Transverse colon (tissue), 4 donors: ENCODE measurements around the gene TUBA1B. TPM values are rescaled to one million over a fixed set of nuclear protein-coding genes. Genes with fewer than 3 reads are reported as not detected.

Experiments
- DNase-seq: peaks from one replicate; pipeline ENCODE4 v3.0.0-alpha.2; 2019
- H3K27ac ChIP-seq, 4 donors: fragments of 200-600 bp; sonication (generic); 2 replicates each; pipeline ENCODE4 v1.5.1; 2016 to 2018; ENCODE audit warnings: inconsistent platforms in 4 of 4
- H3K27me3 ChIP-seq: fragments of 200-600 bp; sonication (generic); 2 replicates; pipeline ENCODE4 v1.5.1; 2017; ENCODE audit warnings: inconsistent platforms
- H3K36me3 ChIP-seq, 4 donors: fragments of 200-600 bp; sonication (generic); 2 replicates each; pipeline ENCODE4 v1.5.1; 2017 to 2019; ENCODE audit warnings: inconsistent platforms in 4 of 4
- H3K4me1 ChIP-seq, 4 donors: fragments of 200-600 bp; sonication (generic); 2 replicates each; pipeline ENCODE4 v1.5.1; 2017 to 2020; ENCODE audit warnings: inconsistent platforms in 4 of 4
- H3K4me3 ChIP-seq, 4 donors: fragments of 200-600 bp; sonication (generic); 1 replicate in 1 of 4; 2 replicates in 3 of 4; pipeline versions ENCODE4 v1.5.1 to v1.6.1; 2017 to 2019; ENCODE audit warnings: inconsistent platforms in 4 of 4
- H3K9me3 ChIP-seq, 2 donors: fragments of 200-600 bp; sonication (generic); 2 replicates each; pipeline ENCODE4 v1.5.1; 2017 to 2019; ENCODE audit warnings: inconsistent platforms in 2 of 2
- CTCF ChIP-seq, 5 experiments: fragments of 200-600 bp in 3 of 5; fragments of 450-650 bp in 2 of 5; sonication (generic) in 3 of 5; IDR thresholded peaks; 1 replicate in 2 of 5; 2 replicates in 3 of 5; pipeline ENCODE4 v1.5.1; 2016 to 2017; ENCODE audit warnings: antibody characterized with exemption in 5 of 5, inconsistent platforms in 3 of 5, mild to moderate bottlenecking in 2 of 5, moderate library complexity in 1 of 5
- EP300 ChIP-seq: sonication (generic); formaldehyde crosslinking; IDR thresholded peaks from one replicate; pipeline ENCODE4 v1.6.1; 2017; ENCODE audit warnings: antibody characterized with exemption, low read depth
- POLR2A ChIP-seq: fragments of 450-650 bp; IDR thresholded peaks from one replicate; pipeline ENCODE4 v1.6.1; 2016; ENCODE audit warnings: antibody characterized with exemption, mild to moderate bottlenecking, moderate library complexity
- POLR2AphosphoS5 ChIP-seq, 3 donors: sonication (generic); formaldehyde crosslinking; IDR thresholded peaks; one replicate each; pipeline ENCODE4 v1.6.1; 2016; ENCODE audit warnings: antibody characterized with exemption in 3 of 3
- WGBS, 2 donors: methylation state at CpG; one replicate each; pipeline ENCODE4 v1.1.5; 2018; ENCODE audit warnings: low coverage in 1 of 2; 5-methylcytosine and 5-hydroxymethylcytosine counted together
- in situ Hi-C, 4 donors: fragments of 200-750 bp; cut with MboI; loops; one replicate each; pipeline versions ENCODE4 v1.15.0 to v1.15.1; 2017; ENCODE audit warnings: low sequenced_read_pairs in 3 of 4, low pct_ligation_motif_present in 1 of 4, low pct_unique_long_range_greater_than_20kb in 1 of 4
- intact Hi-C: fragments of 100-400 bp; cut with DNase I; formaldehyde crosslinking; loops from one replicate; pipeline ENCODE4 v1.15.1; 2023; ENCODE audit warnings: low total_unique reads
- total RNA-seq, 4 donors: library from RNA; depleted of rRNA; stranded (reverse); fragments of >200 nt; gene quantifications; one replicate each; pipeline ENCODE4 v1.1.0, GENCODE V29; 2016

The TUBA1B gene
- total RNA-seq, 4 donors from 2014 or later = 219 to 390 (median 319) TPM

DNA sequence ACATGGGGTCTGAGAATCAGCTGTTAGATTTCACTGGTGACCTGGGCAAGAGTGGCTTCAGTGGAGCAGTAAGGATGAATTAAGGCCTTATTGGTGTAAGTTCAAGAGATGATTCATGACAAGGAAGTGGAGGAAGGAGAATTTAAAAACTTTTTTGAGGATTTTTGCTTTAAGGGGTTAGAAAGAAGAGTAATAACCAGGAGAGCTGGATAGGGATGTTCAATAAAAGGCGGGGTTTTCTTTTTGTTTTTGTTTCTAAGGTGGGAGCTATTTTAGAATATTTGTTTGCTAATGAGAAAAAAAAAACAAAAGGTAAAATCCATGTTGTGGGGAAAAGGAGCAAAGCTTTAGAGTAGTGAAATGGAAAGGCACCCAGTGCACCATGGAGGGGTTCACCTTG, 15.2 kb upstream of the TUBA1B start:
- Histone ChIP-seq H3K4me1 (no peaks in the 10 kb centered on the region), H3K9me3 (no peaks in the 10 kb centered on the region), H3K36me3 (no peaks in the 10 kb centered on the region), H3K27me3 (no peaks in the 10 kb centered on the region), H3K4me3 (no peak overlapping the region), H3K27ac (no peak overlapping the region)
- intact Hi-C loops = loop anchor here (10.0 kb wide), 1 partner anchor 1258 kb away; the partner anchor contains the start of gene LARP4
- in situ Hi-C loops = no loop called here
- DNase-seq = no peak
- TF ChIP-seq POLR2AphosphoS5 (IDR thresholded peaks at IDR 0.05) (no peak), POLR2A (no peak), CTCF (IDR thresholded peaks at IDR 0.05) (no peak), EP300 (no peak)
- 96 to 100% methylated on average over 1 of the region's 1 CpG for WGBS, 2 donors

DNA sequence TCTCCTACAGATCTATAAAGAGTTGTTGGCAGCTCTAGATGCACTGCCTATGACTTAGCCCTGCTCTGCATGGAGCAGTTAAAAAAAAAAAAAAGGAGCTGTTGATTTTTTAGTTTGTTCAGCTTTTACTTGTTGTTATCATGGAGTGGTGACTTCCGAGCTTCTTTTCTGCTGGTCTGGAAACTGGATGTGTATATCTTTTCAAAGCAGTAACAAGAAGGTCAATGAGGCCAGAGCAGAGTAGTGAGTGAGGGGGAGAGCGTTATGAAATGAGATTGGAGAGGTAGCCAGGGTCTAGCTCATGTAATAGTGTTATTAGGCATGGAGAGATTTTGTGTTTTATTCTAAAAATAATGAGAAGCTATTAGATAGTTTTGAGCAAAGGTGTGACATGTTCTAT, 13.2 kb upstream of the TUBA1B start:
- no peaks in the 10 kb centered on the region for H3K9me3 ChIP-seq
- no peak for DNase-seq
- in situ Hi-C loops = no loop called here
- H3K4me3 ChIP-seq = no peak overlapping the region
- no peak overlapping the region for H3K27ac ChIP-seq
- H3K27me3 ChIP-seq = no peaks in the 10 kb centered on the region
- WGBS, 2 donors = 94 to 95% methylated on average over 2 of the region's 2 CpGs
- H3K36me3 ChIP-seq = no peaks in the 10 kb centered on the region
- TF ChIP-seq POLR2AphosphoS5 (IDR thresholded peaks at IDR 0.05) (no peak), EP300 (no peak), POLR2A (no peak), CTCF (IDR thresholded peaks at IDR 0.05) (no peak)
- no peaks in the 10 kb centered on the region for H3K4me1 ChIP-seq
- intact Hi-C loops = loop anchor here (10.0 kb wide), 1 partner anchor 1260 kb away; the partner anchor contains the start of gene LARP4

- DNase-seq = no peak
- in situ Hi-C loops = no loop called here
- no peak overlapping the region for H3K4me3 ChIP-seq
- no peaks in the 10 kb centered on the region for H3K4me1 ChIP-seq
- intact Hi-C loops = no loop called here
- 92 to 93% methylated on average over 1 to 2 of the region's 2 CpGs for WGBS, 2 donors
- H3K27me3 ChIP-seq = no peaks in the 10 kb centered on the region
- no peak overlapping the region for H3K27ac ChIP-seq
- no peaks in the 10 kb centered on the region for H3K9me3 ChIP-seq
- TF ChIP-seq POLR2AphosphoS5 (IDR thresholded peaks at IDR 0.05) (no peak), CTCF (IDR thresholded peaks at IDR 0.05) (no peak), EP300 (no peak), POLR2A (no peak)
- no peaks in the 10 kb centered on the region for H3K36me3 ChIP-seq
These were observed 7.8 kb upstream of the TUBA1B start for GRCh38 chr12:49138999-49139398.

GRCh38 chr12:49138587-49138986, 7.4 kb upstream of the TUBA1B start:
- H3K9me3 ChIP-seq = no peaks in the 10 kb centered on the region
- no peak overlapping the region for H3K27ac ChIP-seq
- H3K36me3 ChIP-seq = no peaks in the 10 kb centered on the region
- 52 to 67% methylated on average over 2 of the region's 2 CpGs for WGBS, 2 donors
- intact Hi-C loops = no loop called here
- TF ChIP-seq POLR2AphosphoS5 (IDR thresholded peaks at IDR 0.05) (no peak), EP300 (no peak), CTCF (IDR thresholded peaks at IDR 0.05) (no peak), POLR2A (no peak)
- in situ Hi-C loops = no loop called here
- DNase-seq = no peak
- no peak overlapping the region for H3K4me3 ChIP-seq
- peaks cover 0 to 2% (median 0%) of the 10 kb centered on the region in 4 donors for H3K4me1 ChIP-seq
- H3K27me3 ChIP-seq = no peaks in the 10 kb centered on the region
